Keratinocyte (primary cell): ENCODE measurements around the gene LAMB1. TPM values are rescaled to one million over a fixed set of nuclear protein-coding genes. Genes with fewer than 3 reads are reported as not detected.

ENCODE experiments used
- DNase-seq: peaks from one replicate; pipeline ENCODE4 v3.0.0-alpha.2; 2011; ENCODE audit warnings: low read depth, missing footprints, low spot score
- FAIRE-seq: peaks from 2 replicates; lab custom pipeline; 2011; peaks lifted over from hg19 to GRCh38; lab: Jason Lieb, UNC
- H2AFZ ChIP-seq: 2 replicates; pipeline ENCODE4 v1.6.0; 2012; ENCODE audit warnings: low read length, control low read depth, inconsistent platforms; ENCODE audit not compliant: control insufficient read depth
- H3K27ac ChIP-seq: 2 replicates; pipeline ENCODE4 v1.5.1; 2011; ENCODE audit warnings: low read length; ENCODE audit not compliant: control insufficient read depth, insufficient read depth
- H3K27me3 ChIP-seq: 3 replicates; pipeline ENCODE4 v1.6.0; 2011; ENCODE audit warnings: low read length; ENCODE audit not compliant: control insufficient read depth, insufficient read depth; ENCODE audit errors: extremely low read depth
- H3K36me3 ChIP-seq, 2 experiments: 2 replicates in 1 of 2; 3 replicates in 1 of 2; pipeline ENCODE4 v1.5.1; 2011; ENCODE audit warnings: low read length in 2 of 2, mild to moderate bottlenecking in 1 of 2; ENCODE audit not compliant: control insufficient read depth in 2 of 2, insufficient read depth in 2 of 2; ENCODE audit errors: extremely low read depth in 1 of 2
- H3K4me1 ChIP-seq: 3 replicates; pipeline ENCODE4 v1.5.1; 2011; ENCODE audit warnings: low read length; ENCODE audit not compliant: control insufficient read depth, insufficient read depth; ENCODE audit errors: extremely low read depth
- H3K4me2 ChIP-seq: 3 replicates; pipeline ENCODE4 v1.6.0; 2011; ENCODE audit warnings: low read depth, low read length; ENCODE audit not compliant: control insufficient read depth, insufficient read depth; ENCODE audit errors: extremely low read depth
- H3K4me3 ChIP-seq, 3 experiments: fragments of 200-600 bp in 1 of 3; sonication (generic) in 1 of 3; 2 replicates in 2 of 3; 3 replicates in 1 of 3; pipeline ENCODE4 v1.5.1; 2011 to 2016; ENCODE audit warnings: low read length in 3 of 3, mild to moderate bottlenecking in 3 of 3, control low read depth in 2 of 3, inconsistent platforms in 1 of 3, low read depth in 1 of 3, mixed read lengths in 1 of 3, mixed run types in 1 of 3, moderate library complexity in 1 of 3; ENCODE audit not compliant: control insufficient read depth in 2 of 3, insufficient read depth in 2 of 3; ENCODE audit errors: extremely low read depth in 1 of 3
- H3K79me2 ChIP-seq: 2 replicates; pipeline ENCODE4 v1.6.0; 2012; ENCODE audit warnings: low read length; ENCODE audit not compliant: control insufficient read depth, insufficient read depth
- H3K9ac ChIP-seq: 3 replicates; pipeline ENCODE4 v1.6.0; 2011; ENCODE audit warnings: low read length; ENCODE audit not compliant: control insufficient read depth, insufficient read depth; ENCODE audit errors: extremely low read depth
- H3K9me1 ChIP-seq: 3 replicates; pipeline ENCODE4 v1.6.0; 2011; ENCODE audit warnings: low read length; ENCODE audit not compliant: control insufficient read depth, insufficient read depth; ENCODE audit errors: extremely low read depth
- H3K9me3 ChIP-seq: 2 replicates; pipeline ENCODE4 v1.5.1; 2012; ENCODE audit warnings: low read depth, low read length; ENCODE audit not compliant: control insufficient read depth
- H4K20me1 ChIP-seq: 3 replicates; pipeline ENCODE4 v1.6.0; 2011; ENCODE audit warnings: low read length; ENCODE audit not compliant: control insufficient read depth, insufficient read depth; ENCODE audit errors: extremely low read depth
- CTCF ChIP-seq, 3 experiments: IDR thresholded peaks in 1 of 3; conservative IDR thresholded peaks in 1 of 3; optimal IDR thresholded peaks in 1 of 3; 2 replicates in 2 of 3; 3 replicates in 1 of 3; pipeline versions ENCODE3 to v1.5.1; 2011; ENCODE audit warnings: low read length in 3 of 3, mild to moderate bottlenecking in 3 of 3, moderate library complexity in 2 of 3, control low read depth in 1 of 3, inconsistent platforms in 1 of 3; ENCODE audit not compliant: insufficient read depth in 2 of 3; ENCODE audit errors: extremely low read depth in 1 of 3
- EZH2 ChIP-seq: IDR thresholded peaks from one replicate; pipeline ENCODE4 v1.6.1; 2012; ENCODE audit warnings: inconsistent platforms, mild to moderate bottlenecking, low read length, moderate library complexity
- dilution Hi-C: fragments of 300-500 bp; cut with MboI; formaldehyde crosslinking; loops from one replicate; pipeline ENCODE4 v1.7.0; 2020; ENCODE audit warnings: low sequenced_read_pairs; ENCODE audit not compliant: extremely low pct_ligation_motif_present
- polyA plus RNA-seq, 5 experiments: library from polyadenylated mRNA; depleted of rRNA in 3 of 5; stranded (reverse) in 3 of 5; stranded (forward) in 1 of 5; unstranded in 1 of 5; fragments of >200 nt; gene quantifications; 1 replicate in 1 of 5; 2 replicates in 3 of 5; 3 replicates in 1 of 5; pipeline versions ENCODE4 v1.2.1 to v1.2.3, GENCODE V29; 2011 to 2012; ENCODE audit warnings: missing spikeins in 2 of 5, low read depth in 1 of 5, low replicate concordance in 1 of 5

LAMB1 gene
- polyA plus RNA-seq, 1 donor (not counting 4 experiments of a cell fraction or from before 2014, with no cell fraction given), result 97.9 TPM

DNA sequence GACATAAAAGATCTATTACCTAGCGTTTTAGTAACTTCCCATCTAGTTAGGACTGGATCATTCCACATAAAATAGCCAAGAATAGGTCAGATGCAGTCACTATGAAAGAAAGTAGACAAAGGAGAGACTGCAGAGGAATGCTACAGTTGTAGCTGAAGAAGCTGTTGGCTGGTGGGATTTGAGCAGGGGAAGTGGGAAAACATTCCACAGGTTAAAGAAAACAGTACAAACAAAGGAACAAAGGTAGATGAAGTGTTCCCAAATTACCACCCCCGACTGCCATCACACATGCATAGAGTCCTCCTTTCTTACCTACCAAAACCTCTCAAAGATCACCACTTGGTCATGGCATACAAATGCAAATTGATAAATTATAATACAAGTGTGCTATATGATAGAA, 70.2 kb downstream of the LAMB1 start:
- dilution Hi-C loops, result no loop called here
- peaks cover 9% of the 10 kb centered on the region for H3K4me1 ChIP-seq
- H4K20me1 ChIP-seq, result no peaks in the 10 kb centered on the region
- H3K36me3 ChIP-seq, result peaks cover 28 to 34% of the 10 kb centered on the region in 2 experiments
- H3K27me3 ChIP-seq, result no peaks in the 10 kb centered on the region
- DNase-seq, result no peak
- no peak overlapping the region for H2AFZ ChIP-seq
- H3K27ac ChIP-seq, result no peak overlapping the region
- no peak overlapping the region for H3K4me3 ChIP-seq
- FAIRE-seq, result no peak
- H3K9me3 ChIP-seq, result no peaks in the 10 kb centered on the region
- no peaks in the 10 kb centered on the region for H3K79me2 ChIP-seq
- no peak overlapping the region for H3K9ac ChIP-seq
- no peak for TF ChIP-seq CTCF (optimal IDR thresholded peaks at IDR 0.05 in 1 of 3, IDR thresholded peaks at IDR 0.05 in 1 of 3, conservative IDR thresholded peaks at IDR 0.05 in 1 of 3; ENCODE audit: extremely low read depth in 1 of 3, insufficient read depth in 2 of 3, low read length in 3 of 3)
- no peak for TF ChIP-seq EZH2
- no peak overlapping the region for H3K4me2 ChIP-seq
- peaks cover 4% of the 10 kb centered on the region for H3K9me1 ChIP-seq

DNA sequence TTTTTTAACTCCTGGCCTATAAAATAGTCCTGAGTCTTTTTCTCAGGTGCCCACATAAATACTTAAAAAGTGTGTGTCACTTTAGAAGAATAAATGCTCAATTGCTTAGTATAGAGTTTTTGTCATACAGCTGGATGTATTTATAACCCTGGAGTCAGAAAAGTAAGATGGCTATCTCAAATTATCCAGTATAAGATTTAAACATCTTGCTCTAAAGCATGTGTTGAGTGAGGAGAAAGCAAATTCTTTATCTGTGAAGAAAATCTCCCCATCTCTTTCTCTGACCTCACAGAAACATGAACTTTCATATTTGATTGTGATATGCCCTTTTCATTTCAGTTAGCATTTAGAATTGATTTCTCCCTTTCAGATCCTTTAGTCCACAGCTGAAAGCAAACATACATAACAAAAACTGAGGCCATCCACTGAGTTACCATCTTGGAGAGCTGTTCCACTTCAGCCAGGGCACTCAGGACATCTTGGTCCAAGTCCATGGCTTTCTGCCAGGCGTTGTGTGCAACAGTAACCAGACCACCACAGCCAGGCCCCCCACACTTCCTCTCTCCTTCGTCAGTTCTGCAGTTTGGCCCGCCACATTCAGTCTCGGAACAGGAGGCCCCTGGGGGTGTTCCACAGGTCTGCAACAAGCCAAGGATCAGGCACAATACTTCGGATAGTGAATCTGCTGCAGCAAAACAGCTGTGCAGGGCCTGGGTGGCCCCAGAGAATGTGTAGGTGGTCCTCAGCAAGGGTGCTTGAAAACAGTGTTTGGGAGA, 71.0 kb downstream of the LAMB1 start:
- H3K27me3 ChIP-seq, result no peaks in the 10 kb centered on the region
- no peaks in the 10 kb centered on the region for H3K79me2 ChIP-seq
- no peak for FAIRE-seq
- H3K4me2 ChIP-seq, result no peak overlapping the region
- H3K9me3 ChIP-seq, result no peaks in the 10 kb centered on the region
- no peak overlapping the region for H3K9ac ChIP-seq
- no peaks in the 10 kb centered on the region for H4K20me1 ChIP-seq
- H3K9me1 ChIP-seq, result peaks cover 4% of the 10 kb centered on the region
- H3K36me3 ChIP-seq, result peaks cover 30 to 41% of the 10 kb centered on the region in 2 experiments
- no peak for DNase-seq
- no peak overlapping the region for H2AFZ ChIP-seq
- TF ChIP-seq CTCF (optimal IDR thresholded peaks at IDR 0.05 in 1 of 3, IDR thresholded peaks at IDR 0.05 in 1 of 3, conservative IDR thresholded peaks at IDR 0.05 in 1 of 3; ENCODE audit: extremely low read depth in 1 of 3, insufficient read depth in 2 of 3, low read length in 3 of 3), result no peak
- TF ChIP-seq EZH2, result no peak
- no peaks in the 10 kb centered on the region for H3K4me1 ChIP-seq
- no peak overlapping the region for H3K4me3 ChIP-seq
- no peak overlapping the region for H3K27ac ChIP-seq
- dilution Hi-C loops, result no loop called here
